GM23248 (cell line): ENCODE data around the gene BBLN. TPM values are rescaled to one million over a fixed set of nuclear protein-coding genes. Genes with fewer than 3 reads are reported as not detected.

ENCODE experiments used
- DNase-seq: peaks from one replicate; pipeline ENCODE4 v3.0.0-alpha.2; 2015
- H2AFZ ChIP-seq: fragments of 200-600 bp; sonication (generic); 2 replicates; pipeline ENCODE4 v1.6.1; 2016; ENCODE audit warnings: antibody characterized with exemption
- H3F3A ChIP-seq: fragments of 200-600 bp; sonication (generic); 2 replicates; pipeline ENCODE4 v1.6.1; 2016; ENCODE audit warnings: mild to moderate bottlenecking, antibody characterized with exemption, mixed run types; ENCODE audit not compliant: insufficient read depth
- H3K27ac ChIP-seq: fragments of 200-600 bp; sonication (generic); 2 replicates; pipeline ENCODE4 v1.5.1; 2016; ENCODE audit warnings: mild to moderate bottlenecking
- H3K27me3 ChIP-seq: fragments of 200-600 bp; sonication (generic); replicated peaks from 2 replicates; pipeline ENCODE4 v1.6.1; 2016; ENCODE audit warnings: mild to moderate bottlenecking; ENCODE audit not compliant: insufficient read depth
- H3K36me3 ChIP-seq: fragments of 200-600 bp; sonication (generic); 2 replicates; pipeline ENCODE4 v1.6.1; 2016; ENCODE audit warnings: low read depth, mild to moderate bottlenecking
- H3K4me1 ChIP-seq: fragments of 200-600 bp; sonication (generic); 2 replicates; pipeline ENCODE4 v1.6.1; 2016; ENCODE audit warnings: mild to moderate bottlenecking; ENCODE audit not compliant: insufficient read depth
- H3K4me2 ChIP-seq: fragments of 200-600 bp; sonication (generic); one replicate; pipeline ENCODE4 v1.6.1; 2016; ENCODE audit warnings: mild to moderate bottlenecking; ENCODE audit not compliant: unreplicated experiment
- H3K4me3 ChIP-seq: fragments of 200-600 bp; sonication (generic); 2 replicates; pipeline ENCODE4 v1.5.1; 2016; ENCODE audit warnings: mild to moderate bottlenecking
- H3K79me2 ChIP-seq: fragments of 200-600 bp; sonication (generic); 2 replicates; pipeline ENCODE4 v1.6.1; 2016; ENCODE audit warnings: mild to moderate bottlenecking; ENCODE audit not compliant: insufficient read depth
- H3K9ac ChIP-seq: fragments of 200-600 bp; sonication (generic); 2 replicates; pipeline ENCODE4 v1.6.1; 2016; ENCODE audit warnings: mild to moderate bottlenecking
- H3K9me2 ChIP-seq: fragments of 200-600 bp; sonication (generic); 2 replicates; pipeline ENCODE4 v1.6.1; 2016; ENCODE audit warnings: mixed run types, mild to moderate bottlenecking, moderate library complexity; ENCODE audit not compliant: insufficient read depth
- H3K9me3 ChIP-seq: fragments of 200-600 bp; sonication (generic); one replicate; pipeline ENCODE4 v1.6.1; 2017; ENCODE audit warnings: low read depth
- H4K20me1 ChIP-seq: fragments of 200-600 bp; sonication (generic); 2 replicates; pipeline ENCODE4 v1.6.0; 2016; ENCODE audit not compliant: insufficient read depth
- EZH2 ChIP-seq: fragments of 200-600 bp; sonication (generic); IDR thresholded peaks from 2 replicates; pipeline ENCODE4 v1.6.1; 2018; ENCODE audit warnings: antibody characterized with exemption, mild to moderate bottlenecking; ENCODE audit not compliant: insufficient read depth, poor library complexity, severe bottlenecking
- EZH2phosphoT487 ChIP-seq: fragments of 200-600 bp; sonication (generic); IDR thresholded peaks from 2 replicates; pipeline ENCODE4 v1.6.1; 2018; ENCODE audit warnings: antibody characterized with exemption, moderate library complexity, mild to moderate bottlenecking, low read depth; ENCODE audit not compliant: insufficient read depth
- WGBS, 2 experiments: methylation state at CpG; one replicate each; pipeline ENCODE4 v1.1.6; 2015 to 2017; ENCODE audit warnings: low lambda C conversion rate in 2 of 2, low coverage in 1 of 2; ENCODE audit errors: missing lambda C conversion rate in 2 of 2; 5-methylcytosine and 5-hydroxymethylcytosine counted together
- in situ Hi-C: fragments of 300-500 bp; cut with MboI; formaldehyde crosslinking; loops from 2 replicates; pipeline ENCODE4 v1.15.0; 2020
- polyA plus RNA-seq: library from polyadenylated mRNA; unstranded; fragments of >200 nt; fragmentation: Nextera tagmentation; extraction: Ambion mirVana; gene quantifications from 2 replicates; pipeline ENCODE4 v1.2.1, GENCODE V29; 2016
- total RNA-seq: library from RNA; depleted of rRNA; stranded (reverse); fragments of >200 nt; shearing (Covaris generic); gene quantifications from 2 replicates; pipeline ENCODE4 v1.2.3, GENCODE V29; 2014

BBLN gene
- total and polyA plus RNA-seq, 2 experiments from 2014 or later = 137 to 315 TPM

GRCh38 chr9:128182893-128183588, 23.0 kb downstream of the BBLN start:
- no peak for TF ChIP-seq EZH2
- no peak for TF ChIP-seq EZH2phosphoT487
- WGBS, 2 experiments = 85 to 87% methylated on average over 12 of the region's 12 CpGs
- H4K20me1 ChIP-seq = no peaks in the 10 kb centered on the region
- H3K4me1 ChIP-seq = no peaks in the 10 kb centered on the region
- in situ Hi-C loops = no loop called here
- H3F3A ChIP-seq = peaks cover 7% of the 10 kb centered on the region; the same call in 1 of the 2 replicates
- H3K36me3 ChIP-seq = peaks cover 30% of the 10 kb centered on the region
- H3K4me2 ChIP-seq = no peak overlapping the region
- H3K79me2 ChIP-seq = peaks cover 10% of the 10 kb centered on the region
- no peak for DNase-seq
- H3K9ac ChIP-seq = no peak overlapping the region
- no peaks in the 10 kb centered on the region for H3K9me2 ChIP-seq
- H3K27me3 ChIP-seq = no peaks in the 10 kb centered on the region
- H3K27ac ChIP-seq = no peak overlapping the region
- no peaks in the 10 kb centered on the region for H3K9me3 ChIP-seq
- H2AFZ ChIP-seq = no peak overlapping the region
- H3K4me3 ChIP-seq = no peak overlapping the region

GRCh38 chr9:128185979-128186965, 26.2 kb downstream of the BBLN start:
- Histone ChIP-seq H3K9me3 (no peaks in the 10 kb centered on the region), H2AFZ (no peak overlapping the region), H3K9me2 (no peaks in the 10 kb centered on the region), H4K20me1 (no peaks in the 10 kb centered on the region), H3K79me2 (peaks cover 41% of the 10 kb centered on the region), H3K4me2 (no peak overlapping the region), H3K9ac (no peak overlapping the region), H3F3A (peaks cover 7% of the 10 kb centered on the region; the same call in 1 of the 2 replicates), H3K27me3 (no peaks in the 10 kb centered on the region), H3K27ac (no peak overlapping the region), H3K4me1 (peaks cover 8% of the 10 kb centered on the region), H3K36me3 (peaks cover 16% of the 10 kb centered on the region; the same call in 1 of the 2 replicates), H3K4me3 (no peak overlapping the region)
- DNase-seq = no peak
- WGBS, 2 experiments = 94% methylated on average over 11 of the region's 11 CpGs
- in situ Hi-C loops = no loop called here
- TF ChIP-seq EZH2 (no peak), EZH2phosphoT487 (no peak)

- TF ChIP-seq EZH2phosphoT487 (no peak), EZH2 (no peak)
- H3K4me1 ChIP-seq = peaks cover 8% of the 10 kb centered on the region
- H3K36me3 ChIP-seq = peaks cover 16% of the 10 kb centered on the region; the same call in 1 of the 2 replicates
- H4K20me1 ChIP-seq = no peaks in the 10 kb centered on the region
- in situ Hi-C loops = no loop called here
- WGBS, 2 experiments = 95 to 98% methylated on average over 2 of the region's 2 CpGs
- no peak overlapping the region for H3K9ac ChIP-seq
- no peak overlapping the region for H2AFZ ChIP-seq
- H3K79me2 ChIP-seq = peaks cover 41% of the 10 kb centered on the region
- peaks cover 7% of the 10 kb centered on the region; the same call in 1 of the 2 replicates for H3F3A ChIP-seq
- DNase-seq = no peak
- no peak overlapping the region for H3K4me3 ChIP-seq
- no peak overlapping the region for H3K27ac ChIP-seq
- H3K27me3 ChIP-seq = no peaks in the 10 kb centered on the region
- H3K9me3 ChIP-seq = no peaks in the 10 kb centered on the region
- no peaks in the 10 kb centered on the region for H3K9me2 ChIP-seq
- H3K4me2 ChIP-seq = no peak overlapping the region
Measured at GRCh38 chr9:128187361-128187760, 27.3 kb downstream of the BBLN start.

- no peak overlapping the region for H3K4me3 ChIP-seq
- H3K27me3 ChIP-seq = no peaks in the 10 kb centered on the region
- no peak overlapping the region for H3K27ac ChIP-seq
- WGBS, 2 experiments = 4 to 13% methylated on average over 1 of the region's 1 CpG
- in situ Hi-C loops = no loop called here
- no peaks in the 10 kb centered on the region for H3K9me3 ChIP-seq
- peaks cover 8% of the 10 kb centered on the region for H3K4me1 ChIP-seq
- H3K9ac ChIP-seq = no peak overlapping the region
- TF ChIP-seq EZH2 = no peak
- no peak for TF ChIP-seq EZH2phosphoT487
- H4K20me1 ChIP-seq = no peaks in the 10 kb centered on the region
- no peaks in the 10 kb centered on the region for H3K9me2 ChIP-seq
- no peak overlapping the region for H2AFZ ChIP-seq
- H3F3A ChIP-seq = peaks cover 9% of the 10 kb centered on the region; the same call in 1 of the 2 replicates
- H3K79me2 ChIP-seq = peaks cover 41% of the 10 kb centered on the region
- H3K4me2 ChIP-seq = no peak overlapping the region
- peaks cover 16% of the 10 kb centered on the region; the same call in 1 of the 2 replicates for H3K36me3 ChIP-seq
- no peak for DNase-seq
Measured at GRCh38 chr9:128188209-128188608, 28.1 kb downstream of the BBLN start.
